Adipocyte (in vitro differentiated cells): ENCODE results near the gene C20orf204.

Source experiments
- DNase-seq: peaks from one replicate; pipeline ENCODE4 v3.0.0-alpha.2; 2015; ENCODE audit warnings: low read depth
- H3K27me3 ChIP-seq: replicated peaks from 2 replicates; pipeline ENCODE4 v1.7.0; 2013; ENCODE audit warnings: mild to moderate bottlenecking, low read length, moderate library complexity; ENCODE audit not compliant: control insufficient read depth, insufficient read depth
- H3K36me3 ChIP-seq: 2 replicates; pipeline ENCODE4 v1.7.0; 2013; ENCODE audit warnings: low read length, mild to moderate bottlenecking, moderate library complexity; ENCODE audit not compliant: control insufficient read depth, insufficient read depth, severe bottlenecking
- H3K4me1 ChIP-seq: 2 replicates; pipeline ENCODE4 v1.7.0; 2013; ENCODE audit warnings: mild to moderate bottlenecking, low read length, moderate library complexity; ENCODE audit not compliant: control insufficient read depth, insufficient read depth
- H3K4me3 ChIP-seq: 2 replicates; pipeline ENCODE4 v1.7.0; 2013; ENCODE audit warnings: mild to moderate bottlenecking, low read length, moderate library complexity
- H3K9ac ChIP-seq: 2 replicates; pipeline ENCODE4 v1.7.0; 2013; ENCODE audit warnings: mild to moderate bottlenecking, low read length, moderate library complexity
- H3K9me3 ChIP-seq: 2 replicates; pipeline ENCODE4 v1.7.0; 2013; ENCODE audit warnings: mild to moderate bottlenecking, low read length, moderate library complexity; ENCODE audit not compliant: control insufficient read depth

C20orf204 gene

GRCh38 chr20:64047046-64047389 is 11.0 kb downstream of the C20orf204 start:
- Histone ChIP-seq H3K4me3 (no peak overlapping the region), H3K4me1 (no peaks in the 10 kb centered on the region), H3K27me3 (peaks cover 39% of the 10 kb centered on the region), H3K9me3 (no peaks in the 10 kb centered on the region), H3K36me3 (no peaks in the 10 kb centered on the region), H3K9ac (no peak overlapping the region)
- DNase-seq, result no peak

DNA sequence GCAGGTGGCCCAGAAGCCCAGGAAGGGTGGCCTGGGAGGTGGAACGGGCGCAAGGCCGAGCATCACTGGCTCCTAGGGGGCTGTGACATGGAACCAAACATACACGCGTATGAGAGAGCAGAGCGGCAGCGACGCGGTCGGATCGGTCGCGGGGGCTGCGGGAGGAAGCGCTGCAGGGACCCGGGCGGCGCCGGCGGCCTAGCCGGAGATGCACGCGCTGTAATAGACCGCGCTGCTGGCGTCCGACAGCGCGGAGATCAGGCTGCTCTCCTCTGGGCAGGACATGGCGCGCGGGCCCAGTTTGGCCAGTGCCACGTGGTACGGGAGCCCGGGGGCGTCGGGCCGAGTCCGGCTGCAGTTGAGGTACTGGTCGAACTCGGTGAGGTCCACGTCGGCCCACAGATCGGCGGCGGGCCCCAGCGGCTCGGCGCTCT is 12.0 kb downstream of the C20orf204 start:
- H3K4me1 ChIP-seq, result no peaks in the 10 kb centered on the region
- no peak overlapping the region for H3K9ac ChIP-seq
- no peaks in the 10 kb centered on the region for H3K36me3 ChIP-seq
- no peak for DNase-seq
- H3K4me3 ChIP-seq, result no peak overlapping the region
- no peaks in the 10 kb centered on the region for H3K9me3 ChIP-seq
- peaks cover 43% of the 10 kb centered on the region for H3K27me3 ChIP-seq

- H3K9ac ChIP-seq, result no peak overlapping the region
- H3K27me3 ChIP-seq, result peaks cover 48% of the 10 kb centered on the region
- no peak for DNase-seq
- H3K4me3 ChIP-seq, result no peak overlapping the region
- no peaks in the 10 kb centered on the region for H3K36me3 ChIP-seq
- peaks cover under 1% of the 10 kb centered on the region for H3K4me1 ChIP-seq
- no peaks in the 10 kb centered on the region for H3K9me3 ChIP-seq
Measured at GRCh38 chr20:64048402-64049044, 12.5 kb downstream of the C20orf204 start.

DNA sequence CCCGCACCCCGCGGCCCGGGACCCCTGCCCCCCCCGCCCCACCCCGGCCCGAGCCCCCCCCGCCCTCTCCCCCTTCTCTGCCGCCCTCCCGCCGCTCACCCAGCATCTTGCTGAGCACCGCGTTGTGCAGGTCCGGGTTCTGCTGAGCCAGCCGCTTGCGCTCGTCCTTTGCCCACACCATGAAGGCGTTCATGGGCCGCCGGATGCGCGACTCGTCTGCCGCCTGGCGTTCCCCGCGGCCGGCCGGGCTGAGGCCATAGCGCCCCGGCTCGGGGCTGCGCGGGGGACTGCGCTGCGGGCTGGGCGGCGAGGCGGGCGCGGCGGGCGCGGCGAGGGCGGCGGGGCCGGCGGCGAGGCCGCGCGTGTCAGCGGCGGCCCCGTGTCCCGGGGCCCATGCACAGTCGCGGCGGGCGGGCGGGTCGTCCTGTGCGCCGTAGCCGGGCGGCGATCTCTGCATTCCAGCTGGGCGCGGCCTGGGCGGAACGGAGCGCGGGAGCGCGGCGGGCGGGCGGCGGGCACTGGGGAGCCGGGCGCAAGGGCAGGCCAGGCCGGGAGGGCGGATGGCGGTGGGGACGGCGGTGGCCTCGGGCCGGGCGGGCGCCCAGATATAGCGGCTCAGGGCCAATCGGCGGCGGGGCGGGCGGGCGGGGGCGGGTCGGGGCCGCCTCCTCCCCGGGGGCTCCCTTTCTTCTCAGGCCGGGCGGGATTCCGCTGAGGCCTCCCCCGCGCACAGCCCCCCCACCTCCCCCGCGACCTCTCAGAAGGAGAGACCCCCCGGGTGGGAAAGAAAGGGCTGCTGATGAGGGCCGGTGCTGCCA is 13.3 kb downstream of the C20orf204 start, which contains the start of gene SOX18:
TSS of gene SOX18 (minus strand) at position 580 of the 818 bp plus-strand sequence. CDS start at position 457, 123 bp downstream.
- Histone ChIP-seq H3K36me3 (no peaks in the 10 kb centered on the region), H3K4me3 (no peak within 1 kb of the TSS)
- peak; percentile 61 for DNase-seq

GRCh38 chr20:64049878-64050260 is 13.9 kb downstream of the C20orf204 start:
- Histone ChIP-seq H3K9ac (no peak overlapping the region), H3K4me1 (peaks cover 10% of the 10 kb centered on the region), H3K9me3 (no peaks in the 10 kb centered on the region), H3K36me3 (no peaks in the 10 kb centered on the region), H3K27me3 (peaks cover 52% of the 10 kb centered on the region), H3K4me3 (no peak overlapping the region)
- DNase-seq, result no peak

More for the DNA sequence above, 13.3 kb downstream of the C20orf204 start, which contains the start of gene SOX18:
- Histone ChIP-seq H3K9ac (no peak within 1 kb of the TSS), H3K9me3 (no peaks in the 10 kb centered on the region), H3K4me1 (peaks cover 6% of the 10 kb centered on the region), H3K27me3 (peaks cover 49% of the 10 kb centered on the region)

DNA sequence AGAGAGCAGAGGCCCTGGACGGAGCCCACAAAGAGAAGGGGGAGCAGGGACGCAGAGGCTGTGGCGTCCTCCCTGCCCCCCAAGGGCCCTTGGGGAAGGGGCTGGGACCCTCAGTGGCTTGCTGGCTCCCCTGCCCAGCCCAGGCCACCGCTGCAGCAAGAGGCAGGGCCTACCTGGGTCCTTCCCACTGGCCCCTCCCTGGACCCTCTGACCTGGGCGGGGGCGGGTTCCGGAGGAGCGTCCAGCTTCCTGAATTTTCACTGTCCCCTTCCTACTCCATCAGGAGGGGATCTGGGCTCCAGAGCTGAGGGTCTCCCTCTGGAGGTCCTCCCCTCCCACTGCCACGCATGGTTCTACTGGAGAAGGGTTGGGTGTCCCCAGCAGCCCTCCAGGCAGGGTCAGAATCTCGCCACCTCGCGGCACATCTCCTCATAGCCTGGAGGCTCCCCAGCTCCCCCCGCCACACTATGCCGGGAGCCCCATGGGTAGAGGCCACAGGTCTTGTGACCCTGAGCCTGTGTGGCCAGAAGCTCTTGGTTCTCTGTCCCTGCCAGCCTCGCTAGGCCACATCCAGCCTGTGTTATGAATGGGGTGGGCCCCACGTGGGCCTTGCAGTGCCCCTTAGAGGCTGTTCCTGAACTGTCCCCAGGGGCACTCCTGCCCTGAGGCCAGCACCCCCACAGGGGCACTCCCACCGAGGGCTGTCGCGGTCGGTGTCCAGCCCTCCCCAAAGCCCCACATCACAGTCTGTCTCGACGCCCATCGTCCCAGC is 14.5 kb downstream of the C20orf204 start:
- DNase-seq, result no peak
- H3K9me3 ChIP-seq, result no peaks in the 10 kb centered on the region
- peaks cover 52% of the 10 kb centered on the region for H3K27me3 ChIP-seq

GRCh38 chr20:64051033-64051452 is 15.1 kb downstream of the C20orf204 start:
- Histone ChIP-seq H3K4me1 (peaks cover 21% of the 10 kb centered on the region), H3K9me3 (no peaks in the 10 kb centered on the region), H3K4me3 (no peak overlapping the region), H3K9ac (no peak overlapping the region), H3K27me3 (peaks cover 46% of the 10 kb centered on the region), H3K36me3 (no peaks in the 10 kb centered on the region)
- DNase-seq, result no peak

More for the DNA sequence above, 14.5 kb downstream of the C20orf204 start:
- no peak overlapping the region for H3K9ac ChIP-seq
- no peak overlapping the region for H3K4me3 ChIP-seq
- H3K4me1 ChIP-seq, result peaks cover 15% of the 10 kb centered on the region
- no peaks in the 10 kb centered on the region for H3K36me3 ChIP-seq

DNA sequence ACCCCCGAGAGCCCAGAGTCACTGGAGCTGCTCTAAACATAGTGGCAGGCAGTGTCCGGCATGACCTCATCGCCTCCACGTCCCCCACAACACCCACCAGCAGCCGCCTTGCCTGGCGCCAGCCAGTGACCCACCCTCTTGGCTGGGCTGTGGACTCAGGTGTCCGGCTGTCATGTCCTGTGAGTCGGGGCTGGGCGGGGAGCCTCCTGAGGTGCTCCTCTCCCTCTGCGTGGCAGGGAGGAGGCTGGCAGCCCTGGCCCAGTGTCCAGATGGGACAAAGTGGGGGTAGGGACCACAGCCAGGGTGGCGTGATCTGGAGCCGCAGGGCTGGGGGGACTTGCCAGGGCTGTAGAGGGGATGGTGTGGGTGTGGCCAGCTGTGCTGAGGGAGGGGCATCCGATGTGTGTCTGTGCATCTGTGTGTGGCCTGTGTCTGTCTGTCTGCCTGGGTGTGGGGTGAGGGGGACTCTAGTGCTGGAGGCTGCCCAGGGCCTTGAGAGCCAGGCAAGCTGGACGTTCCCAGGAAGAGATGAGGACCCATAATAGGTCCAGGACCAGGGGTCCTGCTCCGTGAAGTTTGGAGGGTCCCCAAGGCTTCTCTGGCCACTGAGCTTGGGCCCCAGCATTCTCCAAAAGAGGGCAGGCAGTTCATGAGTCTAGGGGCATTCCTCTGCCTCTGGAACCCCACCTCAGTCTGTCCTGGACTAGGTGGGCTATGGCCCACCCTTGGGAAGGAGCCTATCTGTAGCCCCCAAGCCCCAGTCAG is 15.8 kb downstream of the C20orf204 start:
- no peaks in the 10 kb centered on the region for H3K36me3 ChIP-seq
- peaks cover 24% of the 10 kb centered on the region for H3K4me1 ChIP-seq
- H3K27me3 ChIP-seq, result peaks cover 41% of the 10 kb centered on the region
- H3K4me3 ChIP-seq, result no peak overlapping the region
- DNase-seq, result no peak
- H3K9ac ChIP-seq, result no peak overlapping the region
- H3K9me3 ChIP-seq, result no peaks in the 10 kb centered on the region

DNA sequence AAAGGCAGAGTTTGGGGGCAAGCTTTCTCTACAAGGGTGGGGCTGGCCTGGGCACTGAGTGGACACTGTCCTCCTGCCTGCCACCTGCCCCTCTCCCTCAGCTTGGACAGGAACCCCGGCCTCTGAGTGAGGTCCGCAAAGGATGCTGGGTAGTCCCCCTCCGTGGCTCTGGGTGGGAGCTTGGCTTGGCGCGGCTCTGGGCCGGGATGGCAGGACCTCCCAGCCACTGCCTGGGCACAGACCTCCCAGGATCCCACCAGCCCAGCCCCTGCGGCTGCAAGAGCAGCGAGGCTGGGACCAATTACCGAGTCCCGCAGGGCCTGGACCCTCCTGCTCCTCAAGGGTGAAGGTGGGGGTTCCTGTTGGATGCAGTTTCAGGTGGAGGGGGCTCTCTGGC is 16.3 kb downstream of the C20orf204 start:
- no peak for DNase-seq
- H3K9ac ChIP-seq, result no peak overlapping the region
- peaks cover 43% of the 10 kb centered on the region for H3K27me3 ChIP-seq
- no peaks in the 10 kb centered on the region for H3K9me3 ChIP-seq
- peaks cover 26% of the 10 kb centered on the region for H3K4me1 ChIP-seq
- no peaks in the 10 kb centered on the region for H3K36me3 ChIP-seq
- H3K4me3 ChIP-seq, result no peak overlapping the region

DNA sequence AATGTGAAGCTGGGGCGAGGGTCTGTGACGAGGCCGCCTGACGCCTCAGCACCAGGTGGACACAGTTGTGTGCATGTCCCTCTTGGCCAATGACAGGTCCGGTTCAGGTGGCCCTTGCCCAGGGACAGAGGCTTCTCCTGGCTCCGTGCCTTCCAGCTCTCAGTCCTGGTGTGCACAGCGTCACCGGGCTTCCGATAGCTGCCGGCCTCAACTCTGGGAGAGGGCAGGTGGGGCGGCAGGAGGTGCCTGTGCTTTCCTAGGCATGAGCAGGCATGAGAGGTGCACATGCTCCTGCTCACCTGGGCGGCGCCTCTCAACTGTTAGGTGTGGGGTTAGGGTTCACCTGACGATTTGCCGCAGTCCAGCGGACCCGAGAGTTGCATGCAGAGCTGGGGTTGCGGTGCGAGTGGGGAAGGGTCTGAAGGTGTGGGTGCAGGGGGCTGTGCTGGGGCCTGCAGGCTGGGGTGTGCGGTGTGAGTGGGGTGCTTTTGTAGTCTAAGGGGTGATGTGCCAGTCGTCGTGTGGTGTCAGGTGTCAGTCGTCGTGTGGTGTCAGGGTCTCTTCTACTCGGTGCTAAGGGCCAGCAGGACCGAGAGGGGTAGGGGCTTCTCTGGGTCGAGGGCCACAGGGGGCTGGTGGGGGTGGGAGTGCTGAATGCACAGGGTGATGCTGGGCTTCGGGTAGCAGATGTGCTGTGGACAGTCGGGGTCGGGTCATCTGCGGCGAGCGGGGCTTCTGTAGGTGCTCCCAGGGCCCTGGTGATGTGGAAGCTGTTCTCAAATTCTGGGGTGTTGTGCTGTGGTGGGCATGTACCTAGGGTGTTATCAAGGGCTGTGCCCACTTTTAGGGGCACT is 17.2 kb downstream of the C20orf204 start:
- H3K4me3 ChIP-seq, result no peak overlapping the region
- H3K9ac ChIP-seq, result no peak overlapping the region
- no peaks in the 10 kb centered on the region for H3K36me3 ChIP-seq
- no peaks in the 10 kb centered on the region for H3K9me3 ChIP-seq
- H3K27me3 ChIP-seq, result peaks cover 43% of the 10 kb centered on the region
- H3K4me1 ChIP-seq, result peaks cover 26% of the 10 kb centered on the region
- no peak for DNase-seq
